ENCODE data around the gene AIG1.

DNA sequence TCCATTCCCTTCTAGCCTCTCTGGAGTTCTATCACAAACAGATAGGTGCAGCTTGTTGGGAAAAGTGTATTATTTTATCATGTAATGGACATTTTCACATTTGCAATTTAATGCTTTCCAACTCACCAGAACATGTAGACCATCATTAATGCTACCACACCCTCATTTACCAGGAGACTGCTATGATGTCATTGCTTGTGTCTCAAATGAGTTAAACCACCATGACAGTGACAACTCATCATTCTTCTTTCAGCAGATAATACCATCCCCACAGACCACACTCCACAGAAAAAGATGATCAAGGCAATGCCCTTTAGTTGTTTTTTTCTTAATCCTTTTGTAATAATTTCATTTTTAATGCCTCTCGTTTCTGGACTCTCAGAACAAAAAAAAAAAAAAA is 168.7 kb downstream of the AIG1 start:
- TF ChIP-seq, protein P1, sequence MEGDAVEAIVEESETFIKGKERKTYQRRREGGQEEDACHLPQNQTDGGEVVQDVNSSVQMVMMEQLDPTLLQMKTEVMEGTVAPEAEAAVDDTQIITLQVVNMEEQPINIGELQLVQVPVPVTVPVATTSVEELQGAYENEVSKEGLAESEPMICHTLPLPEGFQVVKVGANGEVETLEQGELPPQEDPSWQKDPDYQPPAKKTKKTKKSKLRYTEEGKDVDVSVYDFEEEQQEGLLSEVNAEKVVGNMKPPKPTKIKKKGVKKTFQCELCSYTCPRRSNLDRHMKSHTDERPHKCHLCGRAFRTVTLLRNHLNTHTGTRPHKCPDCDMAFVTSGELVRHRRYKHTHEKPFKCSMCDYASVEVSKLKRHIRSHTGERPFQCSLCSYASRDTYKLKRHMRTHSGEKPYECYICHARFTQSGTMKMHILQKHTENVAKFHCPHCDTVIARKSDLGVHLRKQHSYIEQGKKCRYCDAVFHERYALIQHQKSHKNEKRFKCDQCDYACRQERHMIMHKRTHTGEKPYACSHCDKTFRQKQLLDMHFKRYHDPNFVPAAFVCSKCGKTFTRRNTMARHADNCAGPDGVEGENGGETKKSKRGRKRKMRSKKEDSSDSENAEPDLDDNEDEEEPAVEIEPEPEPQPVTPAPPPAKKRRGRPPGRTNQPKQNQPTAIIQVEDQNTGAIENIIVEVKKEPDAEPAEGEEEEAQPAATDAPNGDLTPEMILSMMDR (IDR thresholded peaks at IDR 0.05; ENCODE audit: poor library complexity) = no peak
- TF ChIP-seq EZH2 (IDR thresholded peaks at IDR 0.05; ENCODE audit: borderline replicate concordance) = no peak
- no peak for TF ChIP-seq EZH2phosphoT487 (IDR thresholded peaks at IDR 0.05; ENCODE audit: low read depth, severe bottlenecking, unreplicated experiment)

All from hepatocyte (in vitro differentiated cells).